ENCODE data around the gene ABCG2. TPM values are rescaled to one million over a fixed set of nuclear protein-coding genes. Genes with fewer than 3 reads are reported as not detected.

ABCG2 gene
- total and polyA plus RNA-seq, 2 of the 8 experiments (the other 6 are each of a cell fraction or from before 2014, with no cell fraction given) = 2.4 to 4.6 TPM

DNA sequence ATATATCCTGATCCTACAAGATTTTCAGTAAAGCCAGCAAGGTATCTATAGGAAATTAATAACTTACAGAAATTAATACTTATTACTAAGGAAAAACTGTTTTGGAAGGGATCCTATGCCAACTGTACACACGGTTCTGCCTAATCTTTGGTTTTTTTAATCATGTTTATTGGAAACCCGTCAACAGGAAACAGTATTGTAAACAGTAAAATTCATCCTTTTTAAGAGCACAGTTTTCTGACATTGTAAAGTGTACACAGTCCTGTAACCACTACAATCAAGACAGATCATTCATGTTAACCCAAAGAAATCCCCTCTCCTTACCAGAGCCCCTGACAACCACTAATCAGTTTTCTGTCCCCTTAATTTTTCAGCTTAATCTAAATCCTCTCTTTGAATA lies 9.9 kb downstream of the ABCG2 start:
- ChIA-PET CTCF (ENCODE audit: partially characterized antibody) (no interaction called here), POLR2A (ENCODE audit: partially characterized antibody) (no interaction called here)
- Histone ChIP-seq H3K14ac (ENCODE audit: insufficient read length) (no peak overlapping the region), H2AK5ac (ENCODE audit: low read depth, low read length) (no peak overlapping the region), H3K4me2 (ENCODE audit: insufficient read depth in 1 of 2, low read depth in 2 of 2, low read length in 2 of 2) (no peak overlapping the region), H3K79me2 (ENCODE audit: control insufficient read depth in 1 of 2, insufficient read depth in 2 of 2, low read length in 2 of 2) (no peaks in the 10 kb centered on the region), H4K20me1 (replicated peaks in 1 of 2; ENCODE audit: control insufficient read depth in 1 of 2, insufficient read depth in 2 of 2, low read length in 2 of 2) (no peaks in the 10 kb centered on the region), H2BK20ac (ENCODE audit: low read length) (no peak overlapping the region), H2AFZ (ENCODE audit: low read length) (no peak overlapping the region), H3K9ac (replicated peaks in 1 of 4; ENCODE audit: extremely low read depth in 1 of 4, low read depth in 3 of 4, low read length in 3 of 4) (no peak overlapping the region), H3K4me1 (replicated peaks in 1 of 4; ENCODE audit: control insufficient read depth in 3 of 4, insufficient read depth in 4 of 4, low read length in 3 of 4) (peaks cover 0 to 18% (median 11%) of the 10 kb centered on the region in 4 experiments; a peak in 5 of 7 replicates), H2BK120ac (replicated peaks; ENCODE audit: low read depth, low read length) (no peak overlapping the region), H3K56ac (replicated peaks; ENCODE audit: insufficient read length, low read depth, low read length) (no peak overlapping the region), H2BK12ac (ENCODE audit: low read depth, low read length) (no peak overlapping the region), H3K4ac (replicated peaks; ENCODE audit: insufficient read length, low read depth, low read length) (no peak overlapping the region), H3K23ac (ENCODE audit: insufficient read length) (no peak overlapping the region), H3K27ac (ENCODE audit: low read depth, low read length) (no peak overlapping the region), H3K27me3 (replicated peaks in 1 of 4; ENCODE audit: control insufficient read depth in 3 of 4, extremely low read depth in 1 of 4, insufficient read depth in 3 of 4, low read length in 3 of 4) (no peaks in the 10 kb centered on the region), H3K79me1 (ENCODE audit: low read depth, low read length) (peaks cover 2% of the 10 kb centered on the region; the same call in 1 of the 2 replicates), H3K4me3 (ENCODE audit: extremely low read depth in 1 of 4, insufficient read depth in 2 of 4, low read depth in 3 of 4, low read length in 4 of 4) (no peak overlapping the region), H3K23me2 (ENCODE audit: low read depth, low read length) (no peaks in the 10 kb centered on the region), H3K18ac (ENCODE audit: extremely low read depth, low read length) (no peak overlapping the region), H3K9me3 (ENCODE audit: insufficient read depth in 2 of 2, low read depth in 1 of 2, low read length in 1 of 2) (no peaks in the 10 kb centered on the region), H4K91ac (replicated peaks; ENCODE audit: insufficient read length, low read length) (no peak overlapping the region), H4K5ac (ENCODE audit: insufficient read length, low read depth, low read length) (no peak overlapping the region), H3K36me3 (ENCODE audit: control insufficient read depth in 2 of 4, insufficient read depth in 4 of 4, low read length in 3 of 4) (no peaks in the 10 kb centered on the region), H2BK15ac (ENCODE audit: low read length) (no peak overlapping the region), H4K8ac (ENCODE audit: extremely low read depth, insufficient read depth, low read length) (no peak overlapping the region), H2BK5ac (ENCODE audit: low read depth, low read length) (no peak overlapping the region)
- no peak for DNase-seq (ENCODE audit: low read depth in 1 of 2, low spot score in 2 of 2)
- WGBS, 2 experiments (ENCODE audit: extremely low coverage in 1 of 2, insufficient coverage in 1 of 2, insufficient read length in 1 of 2, insufficient replicate concordance in 2 of 2, low coverage in 1 of 2, low lambda C conversion rate in 2 of 2, missing lambda C conversion rate in 1 of 2) = 88% methylated on average over 2 of the region's 2 CpGs; no CpG with 5 or more reads in 1 of the 2 experiments
- no peak for FAIRE-seq
- no peak for TF ChIP-seq YY1 (IDR thresholded peaks at IDR 0.05; ENCODE audit: low read depth, low read length)
- no peak for TF ChIP-seq TBP (IDR thresholded peaks at IDR 0.05; ENCODE audit: low read depth, low read length)
- TF ChIP-seq, protein P1, sequence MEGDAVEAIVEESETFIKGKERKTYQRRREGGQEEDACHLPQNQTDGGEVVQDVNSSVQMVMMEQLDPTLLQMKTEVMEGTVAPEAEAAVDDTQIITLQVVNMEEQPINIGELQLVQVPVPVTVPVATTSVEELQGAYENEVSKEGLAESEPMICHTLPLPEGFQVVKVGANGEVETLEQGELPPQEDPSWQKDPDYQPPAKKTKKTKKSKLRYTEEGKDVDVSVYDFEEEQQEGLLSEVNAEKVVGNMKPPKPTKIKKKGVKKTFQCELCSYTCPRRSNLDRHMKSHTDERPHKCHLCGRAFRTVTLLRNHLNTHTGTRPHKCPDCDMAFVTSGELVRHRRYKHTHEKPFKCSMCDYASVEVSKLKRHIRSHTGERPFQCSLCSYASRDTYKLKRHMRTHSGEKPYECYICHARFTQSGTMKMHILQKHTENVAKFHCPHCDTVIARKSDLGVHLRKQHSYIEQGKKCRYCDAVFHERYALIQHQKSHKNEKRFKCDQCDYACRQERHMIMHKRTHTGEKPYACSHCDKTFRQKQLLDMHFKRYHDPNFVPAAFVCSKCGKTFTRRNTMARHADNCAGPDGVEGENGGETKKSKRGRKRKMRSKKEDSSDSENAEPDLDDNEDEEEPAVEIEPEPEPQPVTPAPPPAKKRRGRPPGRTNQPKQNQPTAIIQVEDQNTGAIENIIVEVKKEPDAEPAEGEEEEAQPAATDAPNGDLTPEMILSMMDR (IDR thresholded peaks at IDR 0.05; ENCODE audit: control extremely low read depth in 1 of 3, insufficient read depth in 1 of 3, low read depth in 1 of 3, low read length in 3 of 3) = no peak
- no peak for TF ChIP-seq EP300 (IDR thresholded peaks at IDR 0.05; ENCODE audit: borderline replicate concordance in 1 of 2, low read depth in 2 of 2, low read length in 2 of 2)
- no peak for TF ChIP-seq GTF2F1 (IDR thresholded peaks at IDR 0.05; ENCODE audit: borderline replicate concordance, low read depth, low read length)
- TF ChIP-seq SIN3A (conservative IDR thresholded peaks at IDR 0.05 in 1 of 2, IDR thresholded peaks at IDR 0.05 in 1 of 2; ENCODE audit: low read depth in 1 of 2, low read length in 2 of 2) = no peak
- no peak for TF ChIP-seq POLR2AphosphoS5 (IDR thresholded peaks at IDR 0.05; ENCODE audit: low read depth, low read length)
- TF ChIP-seq CBX5 (IDR thresholded peaks at IDR 0.05; ENCODE audit: low read depth, low read length) = no peak
- no peak for TF ChIP-seq BACH1 (IDR thresholded peaks at IDR 0.05; ENCODE audit: low read length)
- TF ChIP-seq RBBP5 (IDR thresholded peaks at IDR 0.05; ENCODE audit: borderline replicate concordance, low read depth, low read length) = no peak
- no peak for TF ChIP-seq NANOG (IDR thresholded peaks at IDR 0.05; ENCODE audit: insufficient read depth, low read depth, low read length, poor library complexity, severe bottlenecking)
